HG03159 (cell line): ENCODE results near the gene CCND3.
A peak's percentile ranks its signal among the peaks of the same experiment; 100 is the strongest.

Experiments used
- ATAC-seq: cut with Tn5 transposase; IDR thresholded peaks from one replicate; pipeline ENCODE4 v1.9.1; 2021; ENCODE audit warnings: mild to moderate bottlenecking, moderate library complexity; ENCODE audit not compliant: unreplicated experiment

CCND3 gene

GRCh38 chr6:41941280-41942066 is at the start of gene CCND3:
Gene CCND3, minus strand, starts transcription at chr6:41941808. Its CDS starts 159 bp downstream, at chr6:41941649.
- peak; percentile 81 for ATAC-seq

GRCh38 chr6:41986339-41986738 is 44.7 kb upstream of the CCND3 start:
- no peak for ATAC-seq

- ATAC-seq: no peak
These were observed 43.0 kb upstream of the CCND3 start for GRCh38 chr6:41984623-41985022.

GRCh38 chr6:41976794-41977484 is 35.3 kb upstream of the CCND3 start:
- ATAC-seq: no peak

- ATAC-seq: no peak
These were observed 33.7 kb upstream of the CCND3 start for GRCh38 chr6:41975276-41975675.

GRCh38 chr6:41974281-41974825 is 32.7 kb upstream of the CCND3 start:
- no peak for ATAC-seq

- no peak for ATAC-seq
These were observed 31.2 kb upstream of the CCND3 start for GRCh38 chr6:41972826-41973225.

GRCh38 chr6:41970436-41970846 is 28.8 kb upstream of the CCND3 start:
- no peak for ATAC-seq

- ATAC-seq: no peak
These were observed 26.0 kb upstream of the CCND3 start for GRCh38 chr6:41967312-41968287.

GRCh38 chr6:41966961-41967311 is 25.3 kb upstream of the CCND3 start:
- ATAC-seq: no peak

- ATAC-seq: no peak
These were observed 24.8 kb upstream of the CCND3 start for GRCh38 chr6:41966214-41966920.

- no peak for ATAC-seq
These were observed 24.0 kb upstream of the CCND3 start for GRCh38 chr6:41965429-41966213.

- no peak for ATAC-seq
These were observed 22.7 kb upstream of the CCND3 start for GRCh38 chr6:41964201-41964887.

GRCh38 chr6:41963371-41963770 is 21.8 kb upstream of the CCND3 start:
- no peak for ATAC-seq

- ATAC-seq: no peak
These were observed 18.4 kb upstream of the CCND3 start for GRCh38 chr6:41960028-41960427.

- no peak for ATAC-seq
These were observed 16.6 kb upstream of the CCND3 start for GRCh38 chr6:41958022-41958856.

GRCh38 chr6:41957117-41957516 is 15.5 kb upstream of the CCND3 start:
- no peak for ATAC-seq

GRCh38 chr6:41955412-41955811 is 13.8 kb upstream of the CCND3 start:
- ATAC-seq: no peak
